Keratinocyte (primary cell): Measurements from ENCODE around the gene OR7G2. TPM values are rescaled to one million over a fixed set of nuclear protein-coding genes. Genes with fewer than 3 reads are reported as not detected.

ENCODE experiments used
- DNase-seq: peaks from one replicate; pipeline ENCODE4 v3.0.0-alpha.2; 2011; ENCODE audit warnings: low read depth, missing footprints, low spot score
- FAIRE-seq: peaks from 2 replicates; lab custom pipeline; 2011; peaks lifted over from hg19 to GRCh38; lab: Jason Lieb, UNC
- H2AFZ ChIP-seq: 2 replicates; pipeline ENCODE4 v1.6.0; 2012; ENCODE audit warnings: low read length, control low read depth, inconsistent platforms; ENCODE audit not compliant: control insufficient read depth
- H3K27ac ChIP-seq: 2 replicates; pipeline ENCODE4 v1.5.1; 2011; ENCODE audit warnings: low read length; ENCODE audit not compliant: control insufficient read depth, insufficient read depth
- H3K27me3 ChIP-seq: 3 replicates; pipeline ENCODE4 v1.6.0; 2011; ENCODE audit warnings: low read length; ENCODE audit not compliant: control insufficient read depth, insufficient read depth; ENCODE audit errors: extremely low read depth
- H3K36me3 ChIP-seq, 2 experiments: 2 replicates in 1 of 2; 3 replicates in 1 of 2; pipeline ENCODE4 v1.5.1; 2011; ENCODE audit warnings: low read length in 2 of 2, mild to moderate bottlenecking in 1 of 2; ENCODE audit not compliant: control insufficient read depth in 2 of 2, insufficient read depth in 2 of 2; ENCODE audit errors: extremely low read depth in 1 of 2
- H3K4me1 ChIP-seq: 3 replicates; pipeline ENCODE4 v1.5.1; 2011; ENCODE audit warnings: low read length; ENCODE audit not compliant: control insufficient read depth, insufficient read depth; ENCODE audit errors: extremely low read depth
- H3K4me2 ChIP-seq: 3 replicates; pipeline ENCODE4 v1.6.0; 2011; ENCODE audit warnings: low read depth, low read length; ENCODE audit not compliant: control insufficient read depth, insufficient read depth; ENCODE audit errors: extremely low read depth
- H3K4me3 ChIP-seq, 3 experiments: fragments of 200-600 bp in 1 of 3; sonication (generic) in 1 of 3; 2 replicates in 2 of 3; 3 replicates in 1 of 3; pipeline ENCODE4 v1.5.1; 2011 to 2016; ENCODE audit warnings: low read length in 3 of 3, mild to moderate bottlenecking in 3 of 3, control low read depth in 2 of 3, inconsistent platforms in 1 of 3, low read depth in 1 of 3, mixed read lengths in 1 of 3, mixed run types in 1 of 3, moderate library complexity in 1 of 3; ENCODE audit not compliant: control insufficient read depth in 2 of 3, insufficient read depth in 2 of 3; ENCODE audit errors: extremely low read depth in 1 of 3
- H3K79me2 ChIP-seq: 2 replicates; pipeline ENCODE4 v1.6.0; 2012; ENCODE audit warnings: low read length; ENCODE audit not compliant: control insufficient read depth, insufficient read depth
- H3K9ac ChIP-seq: 3 replicates; pipeline ENCODE4 v1.6.0; 2011; ENCODE audit warnings: low read length; ENCODE audit not compliant: control insufficient read depth, insufficient read depth; ENCODE audit errors: extremely low read depth
- H3K9me1 ChIP-seq: 3 replicates; pipeline ENCODE4 v1.6.0; 2011; ENCODE audit warnings: low read length; ENCODE audit not compliant: control insufficient read depth, insufficient read depth; ENCODE audit errors: extremely low read depth
- H3K9me3 ChIP-seq: 2 replicates; pipeline ENCODE4 v1.5.1; 2012; ENCODE audit warnings: low read depth, low read length; ENCODE audit not compliant: control insufficient read depth
- H4K20me1 ChIP-seq: 3 replicates; pipeline ENCODE4 v1.6.0; 2011; ENCODE audit warnings: low read length; ENCODE audit not compliant: control insufficient read depth, insufficient read depth; ENCODE audit errors: extremely low read depth
- CTCF ChIP-seq, 3 experiments: IDR thresholded peaks in 1 of 3; conservative IDR thresholded peaks in 1 of 3; optimal IDR thresholded peaks in 1 of 3; 2 replicates in 2 of 3; 3 replicates in 1 of 3; pipeline versions ENCODE3 to v1.5.1; 2011; ENCODE audit warnings: low read length in 3 of 3, mild to moderate bottlenecking in 3 of 3, moderate library complexity in 2 of 3, control low read depth in 1 of 3, inconsistent platforms in 1 of 3; ENCODE audit not compliant: insufficient read depth in 2 of 3; ENCODE audit errors: extremely low read depth in 1 of 3
- EZH2 ChIP-seq: IDR thresholded peaks from one replicate; pipeline ENCODE4 v1.6.1; 2012; ENCODE audit warnings: inconsistent platforms, mild to moderate bottlenecking, low read length, moderate library complexity
- dilution Hi-C: fragments of 300-500 bp; cut with MboI; formaldehyde crosslinking; loops from one replicate; pipeline ENCODE4 v1.7.0; 2020; ENCODE audit warnings: low sequenced_read_pairs; ENCODE audit not compliant: extremely low pct_ligation_motif_present
- polyA plus RNA-seq, 5 experiments: library from polyadenylated mRNA; depleted of rRNA in 3 of 5; stranded (reverse) in 3 of 5; stranded (forward) in 1 of 5; unstranded in 1 of 5; fragments of >200 nt; gene quantifications; 1 replicate in 1 of 5; 2 replicates in 3 of 5; 3 replicates in 1 of 5; pipeline versions ENCODE4 v1.2.1 to v1.2.3, GENCODE V29; 2011 to 2012; ENCODE audit warnings: missing spikeins in 2 of 5, low read depth in 1 of 5, low replicate concordance in 1 of 5

The OR7G2 gene
- polyA plus RNA-seq, 1 donor (not counting 4 experiments of a cell fraction or from before 2014, with no cell fraction given): not detected

- peaks cover 15% of the 10 kb centered on the region for H3K9me3 ChIP-seq
Observed at GRCh38 chr19:9148697-9149096, 41.4 kb upstream of the OR7G2 start.

GRCh38 chr19:9146882-9147281, 39.6 kb upstream of the OR7G2 start:
- Histone ChIP-seq H2AFZ (no peak overlapping the region), H3K4me3 (no peak overlapping the region), H3K36me3 (peaks cover 3 to 18% of the 10 kb centered on the region in 2 experiments), H3K9me3 (peaks cover 12% of the 10 kb centered on the region), H4K20me1 (no peaks in the 10 kb centered on the region), H3K4me1 (peaks cover 2% of the 10 kb centered on the region), H3K4me2 (no peak overlapping the region), H3K27me3 (no peaks in the 10 kb centered on the region), H3K9me1 (no peaks in the 10 kb centered on the region), H3K27ac (no peak overlapping the region), H3K79me2 (peaks cover 96% of the 10 kb centered on the region), H3K9ac (no peak overlapping the region)
- TF ChIP-seq CTCF (optimal IDR thresholded peaks at IDR 0.05 in 1 of 3, IDR thresholded peaks at IDR 0.05 in 1 of 3, conservative IDR thresholded peaks at IDR 0.05 in 1 of 3; ENCODE audit: extremely low read depth in 1 of 3, insufficient read depth in 2 of 3, low read length in 3 of 3): no peak
- no peak for TF ChIP-seq EZH2
- FAIRE-seq: no peak
- dilution Hi-C loops: no loop called here
- DNase-seq: no peak

More at GRCh38 chr19:9148697-9149096, 41.4 kb upstream of the OR7G2 start:
- H3K27me3 ChIP-seq: no peaks in the 10 kb centered on the region
- DNase-seq: no peak
- dilution Hi-C loops: no loop called here
- no peak overlapping the region for H3K27ac ChIP-seq
- H3K9ac ChIP-seq: no peak overlapping the region
- H3K4me3 ChIP-seq: no peak overlapping the region
- H4K20me1 ChIP-seq: no peaks in the 10 kb centered on the region
- H3K9me1 ChIP-seq: no peaks in the 10 kb centered on the region
- no peak for FAIRE-seq
- no peak overlapping the region for H2AFZ ChIP-seq
- H3K79me2 ChIP-seq: peaks cover 96% of the 10 kb centered on the region
- peaks cover 4 to 13% of the 10 kb centered on the region in 2 experiments for H3K36me3 ChIP-seq
- H3K4me2 ChIP-seq: no peak overlapping the region
- no peak for TF ChIP-seq EZH2
- TF ChIP-seq CTCF (optimal IDR thresholded peaks at IDR 0.05 in 1 of 3, IDR thresholded peaks at IDR 0.05 in 1 of 3, conservative IDR thresholded peaks at IDR 0.05 in 1 of 3; ENCODE audit: extremely low read depth in 1 of 3, insufficient read depth in 2 of 3, low read length in 3 of 3): no peak
- peaks cover 2% of the 10 kb centered on the region for H3K4me1 ChIP-seq
